DND-41 (cell line): ENCODE results near the gene EIF4EBP2.

Experiments used
- ATAC-seq: fragments of 200-7000 bp; cut with Tn5 transposase; 3 replicates; pipeline ENCODE4 v1.9.1; 2021; ENCODE audit warnings: low read depth; ENCODE audit not compliant: insufficient read depth
- DNase-seq: peaks from one replicate; pipeline ENCODE4 v3.0.0-alpha.2; 2020
- H2AFZ ChIP-seq: 2 replicates; pipeline ENCODE4 v1.6.0; 2012; ENCODE audit warnings: low read depth, low read length
- H3K27ac ChIP-seq: 2 replicates; pipeline ENCODE4 v1.5.1; 2012; ENCODE audit warnings: low read length, inconsistent platforms
- H3K27me3 ChIP-seq: fragments of 200-600 bp; sonication (generic); 2 replicates; pipeline ENCODE4 v1.6.0; 2012; ENCODE audit warnings: low read length, mild to moderate bottlenecking, inconsistent platforms; ENCODE audit not compliant: insufficient read depth, poor library complexity
- H3K36me3 ChIP-seq: 2 replicates; pipeline ENCODE4 v1.5.1; 2012; ENCODE audit warnings: low read length, inconsistent platforms; ENCODE audit not compliant: insufficient read depth
- H3K4me1 ChIP-seq: 2 replicates; pipeline ENCODE4 v1.5.1; 2012; ENCODE audit warnings: mild to moderate bottlenecking, low read length; ENCODE audit not compliant: insufficient read depth
- H3K4me2 ChIP-seq: 2 replicates; pipeline ENCODE4 v1.6.0; 2012; ENCODE audit warnings: mild to moderate bottlenecking, moderate library complexity, low read length, inconsistent platforms; ENCODE audit not compliant: insufficient read depth
- H3K4me3 ChIP-seq, 2 experiments: fragments of 200-600 bp in 1 of 2; shearing (Covaris generic) in 1 of 2; 2 replicates each; pipeline ENCODE4 v1.5.1; 2012 to 2016; ENCODE audit warnings: inconsistent platforms in 2 of 2, low read length in 2 of 2, mild to moderate bottlenecking in 2 of 2, low read depth in 1 of 2, moderate library complexity in 1 of 2
- H3K79me2 ChIP-seq: 2 replicates; pipeline ENCODE4 v1.6.0; 2012; ENCODE audit warnings: low read length, inconsistent platforms; ENCODE audit not compliant: insufficient read depth
- H3K9ac ChIP-seq: 2 replicates; pipeline ENCODE4 v1.6.0; 2012; ENCODE audit warnings: low read depth, mild to moderate bottlenecking, inconsistent platforms, low read length, moderate library complexity
- H3K9me3 ChIP-seq: 2 replicates; pipeline ENCODE4 v1.5.1; 2012; ENCODE audit warnings: low read length, moderate library complexity, mild to moderate bottlenecking, inconsistent platforms; ENCODE audit not compliant: insufficient read depth, severe bottlenecking
- H4K20me1 ChIP-seq: 2 replicates; pipeline ENCODE4 v1.6.0; 2012; ENCODE audit warnings: low read length; ENCODE audit not compliant: insufficient read depth
- CTCF ChIP-seq: IDR thresholded peaks from 2 replicates; pipeline ENCODE4 v1.5.1; 2012; ENCODE audit warnings: borderline replicate concordance, low read length, moderate library complexity, mild to moderate bottlenecking; ENCODE audit not compliant: poor library complexity, severe bottlenecking; ENCODE audit errors: extremely low read depth
- EZH2 ChIP-seq: IDR thresholded peaks from 3 replicates; pipeline ENCODE4 v1.6.1; 2012; ENCODE audit warnings: borderline replicate concordance, low read depth, mild to moderate bottlenecking, moderate library complexity, low read length, inconsistent platforms; ENCODE audit not compliant: severe bottlenecking

The EIF4EBP2 gene

GRCh38 chr10:70432561-70433263, 28.8 kb downstream of the EIF4EBP2 start:
- Histone ChIP-seq H3K4me2 (no peak overlapping the region), H3K27me3 (no peaks in the 10 kb centered on the region), H3K4me1 (no peaks in the 10 kb centered on the region), H3K9me3 (no peaks in the 10 kb centered on the region), H4K20me1 (peaks cover 3% of the 10 kb centered on the region; the same call in 1 of the 2 replicates), H3K36me3 (peaks cover 20% of the 10 kb centered on the region; the same call in 1 of the 2 replicates), H3K79me2 (no peaks in the 10 kb centered on the region), H3K27ac (no peak overlapping the region), H2AFZ (no peak overlapping the region), H3K9ac (no peak overlapping the region), H3K4me3 (no peak overlapping the region)
- ATAC-seq: no peak
- no peak for DNase-seq
- no peak for TF ChIP-seq CTCF
- TF ChIP-seq EZH2: no peak

GRCh38 chr10:70433581-70434280, 29.8 kb downstream of the EIF4EBP2 start:
- Histone ChIP-seq H3K4me2 (no peak overlapping the region), H3K79me2 (no peaks in the 10 kb centered on the region), H3K9me3 (no peaks in the 10 kb centered on the region), H3K4me1 (no peaks in the 10 kb centered on the region), H3K4me3 (no peak overlapping the region), H4K20me1 (peaks cover 3% of the 10 kb centered on the region; the same call in 1 of the 2 replicates), H2AFZ (no peak overlapping the region), H3K27ac (no peak overlapping the region), H3K36me3 (peaks cover 11% of the 10 kb centered on the region; the same call in 1 of the 2 replicates), H3K9ac (no peak overlapping the region), H3K27me3 (no peaks in the 10 kb centered on the region)
- TF ChIP-seq CTCF (no peak), EZH2 (no peak)
- ATAC-seq (no peak), DNase-seq (no peak)

- Histone ChIP-seq H3K4me1 (no peaks in the 10 kb centered on the region), H3K4me3 (no peak overlapping the region), H3K9ac (no peak overlapping the region), H3K36me3 (no peaks in the 10 kb centered on the region), H3K9me3 (no peaks in the 10 kb centered on the region), H3K79me2 (no peaks in the 10 kb centered on the region), H4K20me1 (peaks cover 3% of the 10 kb centered on the region; the same call in 1 of the 2 replicates), H3K4me2 (no peak overlapping the region), H2AFZ (no peak overlapping the region), H3K27me3 (no peaks in the 10 kb centered on the region), H3K27ac (no peak overlapping the region)
- DNase-seq (no peak), ATAC-seq (no peak)
- TF ChIP-seq CTCF: no peak
- TF ChIP-seq EZH2: no peak
Observed at GRCh38 chr10:70435241-70436085, 31.5 kb downstream of the EIF4EBP2 start.
